ENCODE data around the gene ARMC7. TPM values are rescaled to one million over a fixed set of nuclear protein-coding genes. Genes with fewer than 3 reads are reported as not detected.

Gene ARMC7
- total RNA-seq, 1 experiment from 2014 or later = 43.2 TPM

DNA sequence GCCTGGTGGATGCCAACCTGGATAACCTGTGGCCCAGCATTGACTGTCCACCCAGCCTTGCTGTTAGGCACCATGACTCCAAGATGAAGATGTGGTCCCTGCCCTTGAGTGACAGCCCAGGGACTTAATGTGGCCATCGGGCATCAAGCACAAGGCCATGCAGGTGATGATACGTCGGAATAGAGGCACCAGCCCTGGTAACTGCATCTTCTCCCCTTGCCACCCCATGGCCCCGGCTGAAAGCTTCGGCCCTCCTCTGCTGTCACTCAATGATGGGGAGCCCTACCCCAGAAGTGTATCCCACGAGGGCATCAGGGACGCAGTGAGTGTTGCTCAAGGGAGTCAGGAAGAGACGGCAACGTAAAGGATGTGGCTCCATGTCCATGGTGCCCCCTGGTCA is 19.8 kb downstream of the ARMC7 start:
- Histone ChIP-seq H3K79me2 (ENCODE audit: insufficient read depth, low read length) (peaks cover 77% of the 10 kb centered on the region), H3K27me3 (ENCODE audit: insufficient read depth, low read length) (no peaks in the 10 kb centered on the region), H4K20me1 (ENCODE audit: insufficient read depth) (no peaks in the 10 kb centered on the region), H3K9me3 (ENCODE audit: control insufficient read depth in 1 of 2, insufficient read depth in 1 of 2, low read depth in 1 of 2, low read length in 2 of 2) (no peaks in the 10 kb centered on the region), H3K27ac (ENCODE audit: low read depth, low read length) (0 out of 2 replicates have a peak overlapping the region, but pooled peaks have one; percentile 99), H3K4me3 (replicated peaks in 1 of 2; ENCODE audit: low read depth in 1 of 2, low read length in 2 of 2) (no peak overlapping the region), H3K4me1 (ENCODE audit: control insufficient read depth in 1 of 2, insufficient read depth in 2 of 2, low read length in 2 of 2) (peaks cover 43 to 77% of the 10 kb centered on the region in 2 experiments), H3K9ac (ENCODE audit: low read length) (no peak overlapping the region), H3K36me3 (ENCODE audit: control insufficient read depth in 1 of 2, insufficient read depth in 2 of 2, low read length in 2 of 2) (peaks cover 0 to 28% of the 10 kb centered on the region in 2 experiments; a peak in 1 of 4 replicates), H3K9me2 (ENCODE audit: insufficient read depth) (no peaks in the 10 kb centered on the region), H2AFZ (ENCODE audit: low read depth, low read length, poor library complexity, severe bottlenecking) (no peak overlapping the region), H3K4me2 (ENCODE audit: low read length) (no peak overlapping the region)
- intact Hi-C loops (cut with micrococcal nuclease) = no loop called here
- ChIA-PET RAD21 (ENCODE audit: low non-redundant PET in 1 of 2, low total read pairs in 2 of 2, uncharacterized antibody in 2 of 2, unreplicated experiment in 2 of 2) (interaction anchor here in 1 of 2 experiments (0.6 kb wide), 1 partner anchor 19 kb away, joined by 3 read pairs; no protein-coding TSS in a partner anchor), POLR2A (interaction anchor here (1.0 to 1.2 kb wide), 2 partner anchors 9 to 70 kb away, joined by 4 to 6 read pairs; no protein-coding TSS in a partner anchor), CTCF (interaction anchor here (1.0 to 4.9 kb wide), 5 partner anchors 14 to 94 kb away, joined by 3 to 50 read pairs (median 3); no protein-coding TSS in a partner anchor)
- TF ChIP-seq ELF1 (IDR thresholded peaks at IDR 0.05; ENCODE audit: borderline replicate concordance, low read depth) (no peak), SRF (IDR thresholded peaks at IDR 0.05; ENCODE audit: low read depth) (no peak), SIN3A (IDR thresholded peaks at IDR 0.05; ENCODE audit: low read depth) (no peak), YY1 (IDR thresholded peaks at IDR 0.05; ENCODE audit: extremely low read depth, insufficient replicate concordance, low read depth, low read length) (no peak), ZFX (IDR thresholded peaks at IDR 0.05) (no peak), FOSL1 (IDR thresholded peaks at IDR 0.05; ENCODE audit: low read depth) (no peak), RAD21 (IDR thresholded peaks at IDR 0.05; ENCODE audit: low read depth) (no peak), TCF7L2 (IDR thresholded peaks at IDR 0.05; ENCODE audit: borderline replicate concordance, extremely low read depth, insufficient read depth, insufficient read length) (no peak), MAX (IDR thresholded peaks at IDR 0.05) (no peak), EGR1 (IDR thresholded peaks at IDR 0.05; ENCODE audit: low read depth) (no peak)
- ATAC-seq (no peak), DNase-seq (ENCODE audit: low read depth, low spot score) (no peak)
- no TSS peak for BruUV-seq (replicated peaks)

Data from HCT116 (cell line).